Lower leg skin (tissue), 3 donors: ENCODE measurements around the gene LOXL1.

Experiments
- POLR2A ChIP-seq, 2 donors: fragments of 450-650 bp; IDR thresholded peaks; one replicate each; pipeline ENCODE4 v1.6.1; 2016 to 2017; ENCODE audit warnings: antibody characterized with exemption in 2 of 2, mild to moderate bottlenecking in 1 of 2, moderate library complexity in 1 of 2
- TF ChIP-seq, protein P1 (sequence below), 3 donors: fragments of 450-650 bp; IDR thresholded peaks; one replicate each; pipeline ENCODE4 v1.5.1; 2016; ENCODE audit warnings: antibody characterized with exemption in 3 of 3, mild to moderate bottlenecking in 3 of 3, moderate library complexity in 2 of 3

DNA sequence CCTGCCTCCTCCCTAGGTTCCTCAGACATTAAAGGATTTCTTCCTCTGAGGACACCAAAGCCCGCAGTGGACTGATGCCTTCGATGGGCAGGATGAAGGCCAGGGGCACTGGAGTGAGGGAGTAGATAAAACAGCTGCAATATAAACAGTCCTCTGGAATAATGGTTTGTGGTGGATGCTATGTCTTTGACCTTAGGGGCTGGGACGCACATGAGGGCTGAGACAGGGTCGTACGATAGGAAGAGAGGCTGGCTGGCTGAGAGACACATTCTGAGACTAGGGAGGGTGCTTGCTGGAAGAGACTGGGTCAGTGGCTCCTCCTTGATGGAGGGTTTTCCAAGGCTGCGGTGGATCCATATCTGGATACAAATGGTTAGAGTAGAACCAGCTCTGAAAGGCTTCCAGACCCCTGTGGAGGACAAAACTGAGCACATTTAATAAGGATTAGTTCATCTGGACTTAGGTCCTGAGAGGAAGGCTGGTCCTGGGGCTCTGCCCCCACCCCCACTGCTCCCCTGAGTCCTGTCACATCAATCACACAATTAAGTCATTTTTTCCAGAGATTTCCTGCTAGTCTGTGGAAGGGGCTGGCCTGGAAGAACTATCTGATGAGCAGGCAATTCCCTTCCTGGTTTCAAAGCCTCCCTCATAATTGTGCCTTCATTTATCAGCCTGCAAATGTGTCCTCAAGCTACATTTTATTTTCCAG lies 37.1 kb upstream of the LOXL1 start:
- TF ChIP-seq, protein P1, sequence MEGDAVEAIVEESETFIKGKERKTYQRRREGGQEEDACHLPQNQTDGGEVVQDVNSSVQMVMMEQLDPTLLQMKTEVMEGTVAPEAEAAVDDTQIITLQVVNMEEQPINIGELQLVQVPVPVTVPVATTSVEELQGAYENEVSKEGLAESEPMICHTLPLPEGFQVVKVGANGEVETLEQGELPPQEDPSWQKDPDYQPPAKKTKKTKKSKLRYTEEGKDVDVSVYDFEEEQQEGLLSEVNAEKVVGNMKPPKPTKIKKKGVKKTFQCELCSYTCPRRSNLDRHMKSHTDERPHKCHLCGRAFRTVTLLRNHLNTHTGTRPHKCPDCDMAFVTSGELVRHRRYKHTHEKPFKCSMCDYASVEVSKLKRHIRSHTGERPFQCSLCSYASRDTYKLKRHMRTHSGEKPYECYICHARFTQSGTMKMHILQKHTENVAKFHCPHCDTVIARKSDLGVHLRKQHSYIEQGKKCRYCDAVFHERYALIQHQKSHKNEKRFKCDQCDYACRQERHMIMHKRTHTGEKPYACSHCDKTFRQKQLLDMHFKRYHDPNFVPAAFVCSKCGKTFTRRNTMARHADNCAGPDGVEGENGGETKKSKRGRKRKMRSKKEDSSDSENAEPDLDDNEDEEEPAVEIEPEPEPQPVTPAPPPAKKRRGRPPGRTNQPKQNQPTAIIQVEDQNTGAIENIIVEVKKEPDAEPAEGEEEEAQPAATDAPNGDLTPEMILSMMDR (IDR thresholded peaks at IDR 0.05), result no peak
- TF ChIP-seq POLR2A (IDR thresholded peaks at IDR 0.05), result no peak
